Activated T-cell treated with anti-CD3 and anti-CD28 coated beads for 48 hours (primary cell): ENCODE results near the gene CACNA1I.

Experiments used
- DNase-seq: peaks from one replicate; pipeline ENCODE4 v3.0.0-alpha.2; 2020; ENCODE audit warnings: low read depth

Gene CACNA1I

DNA sequence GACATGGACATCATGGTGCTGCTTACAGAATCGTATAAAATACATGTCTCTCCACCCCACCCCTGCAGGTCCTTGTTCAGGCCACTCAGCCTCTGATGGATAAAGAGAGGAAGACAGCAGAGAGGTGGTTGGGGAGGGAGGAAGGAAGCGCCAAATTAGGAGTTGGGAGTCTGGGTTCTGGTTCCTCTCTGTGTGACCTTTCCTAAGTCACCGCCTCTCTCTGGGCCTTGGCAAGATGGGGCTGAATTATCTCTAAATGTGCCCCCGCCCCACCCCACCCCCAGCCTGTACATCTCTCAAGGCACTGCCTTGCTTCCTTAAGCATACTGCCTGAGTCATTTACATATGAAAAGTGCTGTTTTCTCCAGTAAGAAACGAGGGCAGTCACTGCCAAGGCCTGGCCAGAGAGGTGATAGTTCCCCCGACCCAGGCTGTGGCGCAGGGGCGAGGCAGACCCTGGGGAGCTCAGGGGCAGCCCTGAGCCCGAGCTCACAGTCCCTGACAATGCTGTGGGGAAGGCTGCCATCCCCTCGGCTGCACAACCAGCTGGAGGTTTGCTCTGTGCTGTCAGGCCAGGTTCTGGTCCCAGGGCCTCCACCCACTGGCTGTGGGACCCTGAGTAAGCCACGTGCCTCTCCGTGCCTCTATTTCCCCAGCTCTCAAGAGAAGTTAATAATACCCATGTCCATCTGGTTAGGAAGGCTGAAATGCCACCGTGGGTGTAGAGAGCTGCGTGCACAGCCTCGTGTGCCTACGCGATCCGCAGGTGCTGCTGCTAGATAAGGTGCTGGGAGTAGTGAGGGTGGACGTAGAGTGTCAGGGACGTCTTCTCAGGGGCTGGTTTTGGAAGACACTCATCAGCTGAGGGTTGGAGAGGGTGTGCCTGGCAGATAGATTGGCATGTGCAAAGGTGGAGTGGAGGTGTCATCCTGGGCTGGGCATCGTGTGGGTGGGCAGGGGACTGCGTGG is 55.3 kb downstream of the CACNA1I start:
- DNase-seq: no peak

DNA sequence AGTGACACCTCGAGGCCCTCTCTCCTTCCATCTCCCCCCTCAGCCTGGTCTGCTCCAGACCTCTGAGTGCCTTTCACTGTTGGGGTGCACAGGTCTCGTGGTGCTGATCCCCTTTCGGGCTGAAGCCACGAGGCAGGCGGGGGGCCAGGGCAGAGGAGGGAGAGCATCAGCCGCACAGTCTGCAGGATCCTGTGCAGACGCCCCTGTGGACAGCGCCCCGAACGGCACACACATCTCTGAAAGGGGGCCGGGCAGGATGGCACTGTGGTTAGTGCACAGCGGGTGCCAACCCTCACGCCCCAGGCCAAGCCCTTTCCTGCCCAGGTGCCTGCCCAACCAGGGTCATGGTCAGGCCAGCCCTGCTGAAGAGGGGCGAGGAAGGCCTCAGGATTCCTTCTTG is 56.7 kb downstream of the CACNA1I start:
- DNase-seq: no peak

DNA sequence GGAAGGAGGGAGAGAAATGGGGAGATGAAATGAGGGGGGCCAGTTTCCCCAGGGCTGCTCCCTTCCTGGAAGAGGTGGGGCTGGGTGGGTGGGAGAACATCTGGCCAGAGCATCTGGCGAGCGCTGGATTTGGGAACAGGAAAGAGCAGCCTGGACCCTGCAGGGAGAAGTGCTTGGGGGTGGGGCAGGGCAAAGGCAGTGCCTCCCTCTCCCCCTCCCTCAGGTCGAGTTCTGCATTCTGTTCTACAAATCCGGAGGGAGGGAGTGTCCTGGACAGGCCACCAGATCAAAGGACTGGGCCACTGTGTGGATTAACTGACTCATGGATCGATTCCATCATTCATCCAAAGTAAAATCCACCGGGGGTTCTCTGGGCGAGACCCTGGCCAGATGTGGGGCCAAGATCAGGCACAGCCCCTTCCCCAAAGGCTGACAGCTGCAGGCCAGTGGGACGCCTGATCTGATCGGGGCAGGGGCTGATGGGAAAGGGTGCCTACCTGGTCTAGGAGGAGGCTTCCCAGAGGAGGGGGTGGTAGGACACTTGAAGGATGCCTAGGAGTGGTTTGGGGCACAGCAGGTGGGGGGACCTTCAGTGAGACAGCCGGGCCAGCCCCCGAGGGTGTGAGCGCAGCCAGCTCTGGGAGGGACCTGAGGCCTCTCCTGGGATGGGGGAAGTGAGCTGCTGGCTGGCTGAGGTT is 57.5 kb downstream of the CACNA1I start:
- no peak for DNase-seq

DNA sequence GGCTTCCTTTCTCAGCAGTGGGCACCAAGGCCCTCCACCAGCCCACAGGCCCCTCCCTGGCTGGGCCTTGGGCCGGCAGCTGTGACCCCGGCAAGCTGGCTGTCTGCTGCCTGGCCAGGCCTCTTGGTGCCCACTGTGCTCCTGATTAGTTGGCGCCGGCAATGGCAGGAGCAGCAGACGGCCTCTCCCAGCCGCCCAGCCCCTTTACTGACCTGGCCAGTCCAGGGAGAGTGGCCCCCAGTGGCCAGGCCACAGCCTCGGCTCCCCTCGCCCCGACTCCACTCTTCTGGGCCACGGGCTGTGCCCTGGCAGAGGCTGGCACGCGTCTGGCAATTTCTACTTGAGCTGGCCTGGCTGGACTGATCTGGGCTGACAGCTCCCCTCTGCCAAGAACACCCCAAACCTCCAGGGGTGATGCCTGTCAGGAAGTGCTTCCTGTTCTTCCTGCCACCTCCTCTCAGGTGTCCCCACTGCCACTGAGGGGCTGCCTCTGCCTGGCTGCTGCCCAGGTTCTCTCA is 58.1 kb downstream of the CACNA1I start:
- DNase-seq: no peak

GRCh38 chr22:39629851-39630250 is 59.3 kb downstream of the CACNA1I start:
- DNase-seq: no peak

DNA sequence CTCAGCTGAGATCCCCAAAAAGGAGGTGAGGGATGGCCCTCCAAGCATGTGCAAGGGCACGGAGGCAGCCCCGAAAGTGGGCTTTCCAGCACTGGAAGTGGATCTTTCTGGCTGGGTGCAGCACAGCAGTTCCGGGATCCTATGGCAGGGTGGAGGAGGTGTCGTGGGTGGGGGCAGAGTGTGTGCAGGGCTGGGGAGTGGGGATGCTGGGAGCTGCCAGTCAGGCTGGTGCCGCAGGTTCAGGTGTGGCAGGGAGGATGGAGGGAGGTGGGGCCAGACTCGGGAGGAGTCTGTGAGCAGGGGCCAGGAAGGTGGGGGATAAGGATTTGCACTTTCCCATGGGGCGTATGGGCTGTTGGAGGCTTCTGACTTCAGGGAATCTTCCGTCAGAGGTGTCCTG is 60.2 kb downstream of the CACNA1I start:
- DNase-seq: no peak

DNA sequence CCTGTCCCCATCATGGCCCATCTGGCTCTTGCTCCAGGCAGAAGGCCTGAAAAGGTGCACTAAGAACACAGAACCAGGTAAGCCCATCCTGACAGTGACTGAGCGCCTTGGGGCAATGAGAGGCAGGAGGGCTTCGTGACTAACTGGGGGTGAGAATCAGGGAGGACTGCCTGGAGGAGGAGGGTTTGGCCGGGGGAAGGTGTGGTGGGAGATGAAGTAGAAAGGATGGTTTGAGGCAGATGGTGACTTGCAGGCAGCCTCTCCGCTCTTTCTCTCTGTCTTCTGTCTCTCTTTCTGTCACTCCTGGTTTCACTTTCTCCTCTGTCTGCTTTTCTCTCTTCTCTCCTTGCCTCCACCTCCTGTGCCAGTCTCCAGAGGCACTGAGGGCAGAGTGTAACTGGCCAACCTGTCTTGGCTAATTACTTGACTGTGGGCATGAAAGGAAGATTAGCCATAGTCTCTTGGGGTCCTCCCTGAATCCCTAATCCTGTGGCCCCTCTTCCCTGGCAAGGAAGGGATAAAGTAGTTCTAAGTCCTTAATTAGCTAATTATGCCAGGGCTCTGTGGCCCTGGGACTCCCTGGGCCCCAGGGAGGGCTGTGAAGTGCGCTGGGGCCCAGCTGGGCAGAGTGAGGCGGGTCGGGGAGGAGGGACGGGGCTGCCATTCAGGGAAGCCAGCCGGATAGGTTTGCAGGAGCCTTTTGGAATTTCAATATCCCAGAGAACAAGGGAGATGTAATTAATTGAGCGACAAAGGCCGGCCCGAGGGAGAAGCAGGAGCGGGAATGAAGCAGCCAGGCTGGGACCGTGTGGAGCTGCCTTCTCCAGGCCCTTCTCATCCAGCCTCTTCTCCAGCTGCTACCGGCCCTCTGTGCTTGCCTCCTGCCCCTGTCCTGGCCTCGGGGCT is 61.1 kb downstream of the CACNA1I start:
- DNase-seq: no peak

DNA sequence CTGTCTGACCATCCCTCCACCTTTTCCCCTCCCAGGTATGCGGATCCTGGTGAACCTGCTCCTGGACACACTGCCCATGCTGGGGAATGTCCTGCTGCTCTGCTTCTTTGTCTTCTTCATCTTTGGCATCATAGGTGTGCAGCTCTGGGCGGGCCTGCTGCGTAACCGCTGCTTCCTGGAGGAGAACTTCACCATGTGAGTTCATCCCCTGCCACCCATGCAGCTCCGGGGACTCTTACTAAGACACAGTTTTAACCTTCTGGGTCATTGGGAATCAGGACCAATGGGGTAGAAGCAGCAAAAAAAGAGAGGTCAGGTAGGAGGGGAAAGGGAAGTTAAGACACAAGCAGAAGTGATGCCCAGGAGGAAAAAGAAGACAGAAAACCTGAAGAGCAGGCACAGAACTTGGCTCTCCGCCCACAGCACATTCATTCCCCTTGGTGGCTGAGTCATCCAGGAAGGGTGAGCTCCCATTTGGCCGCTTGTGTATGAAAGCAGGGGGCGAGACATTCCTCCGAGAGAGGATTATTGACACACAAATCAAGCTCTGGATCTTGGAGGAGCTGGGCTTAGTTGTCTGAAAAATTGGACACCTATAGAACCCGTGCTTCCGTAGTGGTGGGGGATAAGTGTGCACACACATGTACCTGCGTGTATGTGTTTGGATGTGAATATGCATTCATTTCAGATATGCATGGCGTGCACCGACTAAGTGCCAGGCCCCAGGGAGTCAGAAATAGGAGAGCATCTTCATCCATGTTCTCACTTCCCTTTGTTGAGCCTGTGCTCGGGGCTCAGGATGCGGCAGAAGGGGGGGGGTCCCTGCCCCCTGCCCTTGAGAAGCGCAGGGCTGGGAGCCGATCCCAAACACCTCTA is 64.2 kb downstream of the CACNA1I start:
- peak; percentile 38 for DNase-seq

DNA sequence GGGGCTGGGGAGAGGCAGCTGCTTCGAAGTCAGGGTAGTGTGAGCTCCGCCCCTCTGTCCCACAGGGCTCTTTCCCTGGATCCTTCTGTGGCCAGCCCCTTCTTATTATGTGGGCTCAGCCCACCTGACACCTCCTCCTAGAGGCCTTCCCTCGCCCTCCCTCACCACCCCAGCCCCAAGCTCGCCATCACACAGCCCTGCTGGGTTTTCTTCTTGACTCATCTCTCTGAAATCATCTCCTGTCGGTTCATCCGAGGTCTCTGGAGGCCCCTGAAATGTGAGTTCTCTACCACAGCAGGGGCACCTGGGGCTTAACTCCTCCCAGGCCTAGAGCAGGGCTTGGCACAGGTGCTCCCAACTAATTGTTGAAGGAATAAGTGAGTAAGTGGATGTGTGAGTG is 65.2 kb downstream of the CACNA1I start:
- no peak for DNase-seq

DNA sequence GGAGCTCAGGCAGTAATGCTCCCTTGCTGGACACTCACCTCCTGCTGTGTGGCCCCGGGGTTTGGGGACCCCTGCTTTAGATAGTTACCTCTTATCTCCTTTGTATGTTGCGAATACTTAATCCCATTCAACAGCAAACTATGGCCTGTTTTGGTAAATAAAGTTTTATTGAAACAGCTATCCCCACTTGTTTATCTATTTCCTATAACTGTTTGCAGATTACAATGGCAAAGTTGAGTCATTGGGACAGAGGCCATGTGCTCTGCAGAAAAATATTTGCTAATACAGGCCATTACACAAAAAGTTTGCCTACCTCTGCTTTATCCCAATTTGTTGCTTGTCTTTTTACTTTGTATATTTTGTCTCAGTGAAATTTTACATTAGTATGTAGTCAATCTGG is 68.4 kb downstream of the CACNA1I start:
- no peak for DNase-seq

DNA sequence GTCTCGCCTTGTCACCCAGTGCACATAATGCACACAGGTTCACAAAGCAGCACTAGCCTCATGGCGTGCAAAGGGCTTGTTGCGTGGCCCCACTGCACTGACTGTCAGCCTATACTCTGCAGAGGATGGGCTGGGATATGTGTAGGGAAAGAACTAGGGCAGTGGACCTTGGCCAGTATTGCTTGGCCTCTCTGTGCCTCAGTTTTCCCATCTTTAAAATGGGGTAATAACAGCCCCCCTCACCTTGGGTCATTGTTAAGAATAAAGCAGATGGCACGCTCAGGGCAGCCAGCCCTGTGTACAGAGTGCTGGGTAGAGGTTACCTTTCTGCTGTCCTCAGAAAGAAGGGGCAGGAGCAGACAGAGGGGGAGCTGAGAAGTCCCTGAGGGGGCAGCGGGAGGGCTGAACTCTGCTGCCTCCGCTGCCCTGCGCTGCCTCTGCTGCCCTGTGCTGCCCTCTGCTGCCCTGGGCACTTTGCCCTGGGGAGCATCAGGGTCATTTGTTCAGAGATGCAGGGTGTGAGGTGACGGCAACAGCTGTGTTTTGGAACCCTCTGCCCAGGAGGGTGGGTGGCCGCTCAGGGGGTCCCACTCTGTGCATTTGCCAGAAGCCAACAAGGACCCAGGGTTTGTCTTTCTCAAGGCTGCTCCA is 71.2 kb downstream of the CACNA1I start:
- DNase-seq: no peak

GRCh38 chr22:39643311-39644083 is 72.9 kb downstream of the CACNA1I start:
- no peak for DNase-seq

DNA sequence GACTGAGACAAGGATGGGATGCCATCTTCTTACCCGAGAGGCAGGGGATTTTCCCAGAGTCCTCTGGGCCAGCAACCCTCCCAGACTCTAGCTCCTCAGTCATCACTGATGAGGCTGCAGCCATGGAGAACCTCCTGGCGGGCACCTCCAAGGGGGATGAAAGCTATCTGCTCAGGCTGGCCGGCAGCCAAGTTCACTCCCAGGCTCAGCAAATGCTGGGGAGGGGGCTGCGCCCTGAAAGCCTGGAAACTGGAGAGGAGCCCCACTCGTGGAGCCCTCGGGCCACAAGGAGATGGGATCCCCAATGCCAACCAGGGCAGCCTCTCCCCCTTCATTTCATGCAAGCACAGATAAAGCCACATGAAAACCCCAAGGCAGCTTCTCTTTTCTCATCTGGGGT is 75.0 kb downstream of the CACNA1I start:
- DNase-seq: no peak

DNA sequence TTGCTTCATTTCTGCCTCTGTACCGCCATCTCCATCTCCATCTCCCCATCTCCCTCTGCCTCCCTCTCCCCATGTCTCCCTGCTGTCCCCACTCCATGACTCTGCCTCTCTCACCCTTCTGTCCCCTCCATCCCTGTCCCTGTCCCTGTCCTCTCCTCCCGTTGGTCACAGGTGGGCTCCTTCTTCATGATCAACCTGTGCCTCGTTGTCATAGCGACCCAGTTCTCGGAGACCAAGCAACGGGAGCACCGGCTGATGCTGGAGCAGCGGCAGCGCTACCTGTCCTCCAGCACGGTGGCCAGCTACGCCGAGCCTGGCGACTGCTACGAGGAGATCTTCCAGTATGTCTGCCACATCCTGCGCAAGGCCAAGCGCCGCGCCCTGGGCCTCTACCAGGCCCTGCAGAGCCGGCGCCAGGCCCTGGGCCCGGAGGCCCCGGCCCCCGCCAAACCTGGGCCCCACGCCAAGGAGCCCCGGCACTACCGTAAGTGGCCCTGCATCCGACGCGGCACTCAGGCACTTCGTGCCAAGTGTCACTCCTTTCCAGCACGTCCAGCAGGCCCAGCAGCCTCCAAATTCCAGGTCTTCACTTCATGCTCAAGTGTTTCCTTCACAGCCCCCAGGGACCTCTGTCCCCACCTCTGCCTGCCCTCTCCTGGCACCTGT is 76.0 kb downstream of the CACNA1I start:
- DNase-seq: no peak

GRCh38 chr22:39647836-39648629 is 77.5 kb downstream of the CACNA1I start:
- DNase-seq: no peak

DNA sequence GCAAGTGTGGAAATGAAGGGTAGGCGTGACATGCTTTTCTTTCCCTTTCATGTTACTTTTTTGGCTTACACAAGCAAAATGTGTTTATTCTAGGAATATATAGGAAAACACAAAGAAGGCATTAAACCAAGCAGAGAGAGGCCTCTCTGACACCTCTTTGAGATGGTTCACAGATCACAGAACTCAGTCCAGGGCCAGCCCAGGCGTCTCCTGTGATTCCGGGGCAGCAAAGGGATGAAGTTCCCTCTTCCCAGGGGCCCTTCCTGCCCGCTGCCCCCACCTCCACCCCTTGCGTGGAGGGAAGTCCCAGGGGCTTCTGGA is 78.0 kb downstream of the CACNA1I start:
- no peak for DNase-seq

GRCh38 chr22:39649500-39650089 is 79.0 kb downstream of the CACNA1I start:
- no peak for DNase-seq
